ENCODE results near the gene WDFY3.

The WDFY3 gene, protein sequence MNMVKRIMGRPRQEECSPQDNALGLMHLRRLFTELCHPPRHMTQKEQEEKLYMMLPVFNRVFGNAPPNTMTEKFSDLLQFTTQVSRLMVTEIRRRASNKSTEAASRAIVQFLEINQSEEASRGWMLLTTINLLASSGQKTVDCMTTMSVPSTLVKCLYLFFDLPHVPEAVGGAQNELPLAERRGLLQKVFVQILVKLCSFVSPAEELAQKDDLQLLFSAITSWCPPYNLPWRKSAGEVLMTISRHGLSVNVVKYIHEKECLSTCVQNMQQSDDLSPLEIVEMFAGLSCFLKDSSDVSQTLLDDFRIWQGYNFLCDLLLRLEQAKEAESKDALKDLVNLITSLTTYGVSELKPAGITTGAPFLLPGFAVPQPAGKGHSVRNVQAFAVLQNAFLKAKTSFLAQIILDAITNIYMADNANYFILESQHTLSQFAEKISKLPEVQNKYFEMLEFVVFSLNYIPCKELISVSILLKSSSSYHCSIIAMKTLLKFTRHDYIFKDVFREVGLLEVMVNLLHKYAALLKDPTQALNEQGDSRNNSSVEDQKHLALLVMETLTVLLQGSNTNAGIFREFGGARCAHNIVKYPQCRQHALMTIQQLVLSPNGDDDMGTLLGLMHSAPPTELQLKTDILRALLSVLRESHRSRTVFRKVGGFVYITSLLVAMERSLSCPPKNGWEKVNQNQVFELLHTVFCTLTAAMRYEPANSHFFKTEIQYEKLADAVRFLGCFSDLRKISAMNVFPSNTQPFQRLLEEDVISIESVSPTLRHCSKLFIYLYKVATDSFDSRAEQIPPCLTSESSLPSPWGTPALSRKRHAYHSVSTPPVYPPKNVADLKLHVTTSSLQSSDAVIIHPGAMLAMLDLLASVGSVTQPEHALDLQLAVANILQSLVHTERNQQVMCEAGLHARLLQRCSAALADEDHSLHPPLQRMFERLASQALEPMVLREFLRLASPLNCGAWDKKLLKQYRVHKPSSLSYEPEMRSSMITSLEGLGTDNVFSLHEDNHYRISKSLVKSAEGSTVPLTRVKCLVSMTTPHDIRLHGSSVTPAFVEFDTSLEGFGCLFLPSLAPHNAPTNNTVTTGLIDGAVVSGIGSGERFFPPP (N-terminal part only)

DNA sequence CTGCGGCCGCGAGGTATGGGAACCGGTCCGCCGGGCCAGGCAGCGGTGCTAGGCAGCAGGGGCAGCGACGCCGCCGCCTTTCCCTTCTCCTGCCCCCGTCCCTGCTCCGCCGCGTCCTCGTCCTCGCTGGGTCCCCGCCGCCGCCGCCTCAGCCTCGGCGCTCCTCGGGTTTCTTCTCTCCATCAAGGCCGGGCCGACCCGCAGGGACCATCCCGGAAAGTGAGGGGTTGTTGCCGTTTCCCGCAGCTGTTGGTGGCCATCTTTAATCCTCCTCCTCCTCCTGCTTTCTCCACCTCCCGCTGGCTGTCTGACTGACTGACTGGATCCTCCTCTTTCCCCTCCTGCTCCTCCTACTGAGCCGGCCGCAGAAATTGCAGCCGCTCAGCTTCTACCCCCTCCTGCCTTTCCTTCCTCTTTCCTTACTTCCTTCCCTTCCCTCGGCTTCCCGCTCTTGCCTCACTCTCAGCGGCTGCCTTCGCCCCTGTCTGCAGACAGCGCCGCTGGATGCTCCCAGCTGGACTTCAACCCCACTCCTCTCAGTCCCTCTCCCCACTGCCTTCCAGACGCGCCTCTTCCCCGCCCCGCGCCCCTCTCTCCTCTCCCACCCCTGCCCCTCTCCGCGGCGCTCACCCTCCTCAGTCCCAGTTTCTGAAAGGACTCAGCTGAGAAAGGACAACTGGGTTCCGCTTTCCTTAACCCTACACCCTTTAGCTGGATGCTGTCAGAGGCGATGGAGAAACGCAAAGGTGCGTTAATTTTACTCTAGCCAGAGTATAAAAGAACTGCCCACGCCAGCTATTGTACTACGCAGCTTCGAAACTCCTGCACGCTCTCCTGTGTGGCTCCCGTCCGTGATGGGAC is at the start of gene WDFY3:
WDFY3 (minus strand) TSS at position 309 of the 861 bp plus-strand sequence. CDS start 106,099 bp downstream, outside the sequence.
- DNase-seq, result peak; percentile 54

DNA sequence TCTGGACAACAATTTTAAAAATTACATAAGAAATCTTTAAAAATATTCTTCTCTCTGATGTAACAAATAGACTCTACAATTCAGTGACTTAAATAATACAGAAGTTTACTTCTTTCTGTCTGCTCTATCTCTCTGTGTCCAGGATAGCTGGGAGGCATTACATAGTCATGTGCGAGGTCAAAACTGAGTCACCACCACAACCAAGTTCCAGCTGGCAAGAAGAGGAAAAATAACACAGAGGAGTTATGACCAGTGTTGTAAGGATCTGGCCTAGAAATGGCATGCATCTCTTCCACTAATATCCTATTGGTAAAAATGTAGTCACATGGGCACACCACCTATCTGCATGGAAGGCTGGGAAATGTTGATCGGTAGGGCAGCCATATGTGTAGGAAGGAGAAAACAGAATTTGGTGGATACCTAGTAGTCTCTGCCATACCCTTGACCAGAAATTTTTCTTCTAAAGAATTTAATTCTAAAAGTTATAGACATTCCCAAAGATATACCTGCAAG is 39.4 kb upstream of the WDFY3 start:
- no peak for DNase-seq

DNA sequence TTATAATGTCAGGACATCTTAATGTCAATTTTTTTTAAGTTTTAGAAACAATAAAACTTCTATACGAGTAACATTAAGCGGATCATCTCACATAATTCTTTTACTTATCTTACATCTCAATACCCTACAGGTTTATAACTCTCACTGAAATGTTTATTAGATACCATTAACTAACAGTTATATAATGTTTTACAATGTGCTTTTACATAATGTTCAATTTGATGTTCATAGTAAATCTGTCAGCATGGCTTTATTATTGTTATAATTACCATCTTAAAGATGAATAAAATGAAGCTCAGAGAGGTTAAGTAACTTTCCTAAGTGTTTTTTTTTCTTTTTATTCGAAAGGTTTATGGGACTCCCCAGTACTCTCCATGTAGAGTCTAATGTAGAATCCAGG is 33.9 kb upstream of the WDFY3 start:
- DNase-seq, result no peak

DNA sequence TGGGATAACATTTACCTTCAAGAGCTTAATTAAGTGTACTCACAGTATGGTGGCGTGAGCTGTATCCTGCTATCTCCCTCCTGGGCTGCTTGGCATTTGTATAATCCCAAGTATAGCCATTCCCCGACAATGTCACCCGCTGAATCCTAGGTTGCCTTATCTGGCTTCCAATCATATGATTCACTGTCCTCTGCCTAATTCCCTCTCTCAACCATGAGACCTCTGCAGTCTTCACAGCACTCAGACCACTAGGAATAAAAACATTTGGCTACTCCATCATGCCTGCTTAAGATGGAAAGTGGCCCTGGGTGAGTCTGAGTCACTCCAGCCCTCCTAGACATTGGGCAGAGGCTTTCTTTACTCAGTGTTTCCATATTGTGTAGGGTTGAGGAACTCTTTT is 28.9 kb upstream of the WDFY3 start:
- DNase-seq, result no peak

DNA sequence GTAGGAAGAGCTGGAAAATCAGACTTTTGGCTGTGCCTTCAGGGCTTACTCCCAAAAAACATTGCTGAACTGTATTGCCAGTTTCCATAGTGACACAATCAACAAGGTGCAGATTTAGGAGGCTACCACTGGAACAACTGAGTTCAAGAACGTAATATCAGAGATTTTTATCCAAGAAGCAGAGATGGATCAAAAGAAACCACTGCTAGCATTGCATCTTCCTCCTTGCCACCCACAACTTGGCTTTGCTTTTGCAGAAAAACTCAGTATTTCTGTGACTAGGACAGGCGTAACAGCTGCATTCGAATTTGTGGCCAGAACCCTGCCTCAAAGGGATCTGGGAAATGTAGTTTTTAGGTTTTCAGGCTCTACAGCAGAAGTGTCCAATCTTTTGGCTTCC is 27.8 kb upstream of the WDFY3 start:
- no peak for DNase-seq

DNA sequence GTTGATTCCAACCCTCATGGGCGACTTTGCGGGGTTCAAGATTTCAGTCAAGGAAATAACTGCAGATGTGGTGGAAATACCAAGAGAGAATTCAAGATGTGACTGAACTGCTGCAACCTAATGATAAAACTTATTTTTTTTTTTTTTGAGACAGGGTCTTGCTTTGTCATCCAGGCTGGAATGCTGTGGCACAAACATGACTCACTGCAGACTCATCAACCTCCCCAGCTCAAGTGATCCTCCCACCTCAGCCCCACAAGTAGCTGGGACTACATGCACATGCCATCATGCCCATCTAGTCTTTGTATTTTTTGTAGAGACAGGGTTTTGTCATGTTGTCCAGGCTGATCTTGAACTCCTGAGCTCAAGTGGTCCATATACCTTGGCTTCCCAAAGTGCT is 19.5 kb upstream of the WDFY3 start:
- no peak for DNase-seq

DNA sequence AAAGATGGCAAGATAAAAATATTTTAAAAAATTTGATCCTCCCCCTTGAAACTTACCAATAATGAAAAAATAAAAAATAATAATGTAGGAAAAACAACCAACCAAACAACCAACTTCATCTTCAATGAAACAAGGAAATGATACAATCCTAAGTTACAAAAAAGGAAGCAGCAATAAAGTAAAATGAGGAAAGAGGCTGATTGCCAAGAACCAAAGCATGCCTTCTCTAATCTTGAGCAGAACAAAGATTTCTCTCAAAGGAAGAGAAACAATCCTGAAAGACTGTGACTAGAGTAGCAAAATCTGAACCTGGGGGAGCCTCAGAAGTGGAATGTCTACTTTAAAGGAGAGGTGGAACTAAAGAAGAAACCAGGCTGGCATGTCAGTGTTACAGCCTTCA is 10.9 kb upstream of the WDFY3 start:
- DNase-seq, result no peak

DNA sequence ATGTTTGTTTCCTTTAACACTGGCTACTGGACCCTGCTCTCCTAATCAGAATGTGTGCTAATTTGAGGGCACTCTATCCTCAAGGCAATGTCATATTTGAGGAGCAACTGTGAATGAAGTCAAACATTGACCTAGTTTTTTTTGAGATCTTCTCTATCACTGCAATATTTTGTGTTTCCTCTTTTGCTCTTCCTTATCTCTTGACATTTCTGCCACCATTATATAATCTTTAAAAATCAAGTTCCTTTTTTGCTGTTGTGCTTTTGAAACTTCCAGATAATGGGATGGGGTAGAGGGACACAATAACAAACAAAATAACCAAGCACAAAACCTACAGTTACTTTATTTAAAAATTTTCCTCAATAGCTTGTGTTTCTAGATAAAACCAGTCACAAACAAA is 7.4 kb upstream of the WDFY3 start:
- no peak for DNase-seq

DNA sequence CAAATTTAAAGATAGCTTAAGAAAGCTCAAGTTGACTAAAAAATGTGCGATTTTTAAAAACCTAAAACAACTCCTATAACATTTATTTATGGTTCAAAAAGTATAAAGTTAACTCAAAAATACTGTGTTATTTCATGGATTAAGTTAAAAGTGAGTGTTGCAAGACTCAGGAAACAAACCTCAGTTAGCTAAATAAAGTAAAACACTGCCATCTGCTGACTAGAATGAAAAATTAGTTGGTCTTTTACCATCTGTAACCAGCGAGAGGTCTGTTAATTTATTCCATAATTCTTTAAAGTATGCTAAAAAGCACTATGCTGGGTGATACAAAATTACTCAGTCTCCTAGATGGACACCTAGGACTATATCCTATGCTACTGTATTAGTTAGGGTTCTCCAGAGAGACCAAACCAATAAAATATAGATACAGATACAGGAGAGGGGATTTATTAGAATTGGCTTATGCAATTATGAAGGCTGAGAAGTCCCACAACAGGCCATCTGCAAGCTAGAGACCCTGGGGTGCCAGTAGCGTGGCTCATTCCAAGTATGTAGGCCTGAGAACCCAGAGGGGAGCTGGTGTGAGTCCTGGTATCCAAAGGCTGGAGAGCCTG is 4.9 kb upstream of the WDFY3 start:
- no peak for DNase-seq

DNA sequence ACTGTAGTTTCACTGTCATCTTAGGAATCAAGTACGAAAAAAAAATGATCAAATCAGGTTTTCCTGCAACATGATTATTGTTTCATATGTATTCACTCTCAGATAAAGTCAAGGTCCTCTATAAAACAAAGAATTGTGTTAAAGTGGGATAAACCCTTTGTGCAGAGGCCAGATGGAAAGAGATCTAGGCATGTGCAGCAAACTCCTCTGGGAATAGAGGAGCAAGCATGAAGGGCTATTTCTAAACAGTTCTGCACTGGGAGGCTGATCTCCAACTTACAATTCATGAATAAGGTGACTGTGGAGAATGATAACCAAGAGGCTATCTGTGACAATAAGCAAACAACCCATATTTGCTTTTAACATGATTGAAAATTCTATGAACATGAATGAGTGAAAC is 2.4 kb upstream of the WDFY3 start:
- DNase-seq, result no peak

DNA sequence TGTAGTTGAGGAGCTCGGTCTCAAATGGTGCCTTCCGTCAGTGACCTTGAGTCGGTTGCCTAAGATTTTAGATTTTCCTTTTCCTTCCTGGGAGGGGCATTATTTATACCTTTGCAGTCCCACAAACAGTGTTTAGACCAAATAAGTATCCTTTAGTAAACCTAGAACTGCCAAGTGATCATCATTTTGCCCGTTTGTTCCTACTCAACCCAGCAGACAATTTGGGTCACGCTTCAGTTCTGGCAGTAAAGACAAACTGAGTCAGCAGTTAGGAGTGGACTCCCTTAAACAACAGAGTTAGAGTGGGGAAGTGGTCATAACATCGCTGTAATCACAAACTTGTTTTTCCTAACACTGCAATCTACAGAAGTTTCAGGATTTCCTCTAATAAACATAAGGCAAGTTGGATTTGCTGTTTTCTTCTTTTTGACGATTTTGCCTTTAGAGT is 777 bp upstream of the WDFY3 start:
- no peak for DNase-seq

DNA sequence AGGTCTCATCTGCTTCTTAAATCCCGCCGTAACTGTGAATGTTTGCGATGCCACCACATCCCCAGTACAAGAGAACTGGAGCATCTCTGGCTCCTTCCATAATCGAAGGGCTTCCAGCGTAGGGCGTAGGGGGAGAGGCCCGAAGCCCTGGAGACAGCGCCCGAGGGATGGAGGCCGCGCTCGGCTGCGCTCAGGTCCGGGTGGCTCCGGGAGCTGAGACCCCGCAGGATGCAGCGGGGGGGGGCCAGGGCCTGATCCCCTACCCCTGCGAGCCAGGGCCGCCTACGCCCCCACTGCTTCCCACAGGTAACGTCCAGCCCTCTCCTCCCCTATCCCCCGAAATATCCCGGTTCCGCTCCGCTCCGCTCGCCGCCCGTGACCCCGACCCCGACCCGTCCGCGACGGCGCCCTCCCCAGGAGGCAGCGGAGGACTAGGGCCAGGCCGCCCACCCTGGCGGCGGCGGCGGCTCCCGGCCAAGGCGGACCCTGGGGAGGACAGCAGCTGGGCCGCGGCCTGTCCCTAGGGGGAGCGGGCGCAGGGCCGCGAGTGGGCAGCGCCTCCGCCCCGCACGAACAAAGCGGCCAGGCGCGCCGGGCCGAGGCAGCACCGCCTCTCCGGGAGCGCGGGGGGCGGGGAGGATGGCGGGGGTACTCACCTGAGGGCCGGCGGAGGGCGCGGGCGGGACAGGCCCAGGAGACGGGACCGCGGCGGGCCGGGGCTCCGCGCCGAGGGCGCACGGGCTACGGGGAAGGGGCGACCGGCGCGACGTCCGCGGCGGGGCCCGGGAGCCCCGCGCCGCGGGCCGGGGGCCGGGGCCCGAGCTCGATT is 723 bp downstream of the WDFY3 start:
- no peak for DNase-seq

DNA sequence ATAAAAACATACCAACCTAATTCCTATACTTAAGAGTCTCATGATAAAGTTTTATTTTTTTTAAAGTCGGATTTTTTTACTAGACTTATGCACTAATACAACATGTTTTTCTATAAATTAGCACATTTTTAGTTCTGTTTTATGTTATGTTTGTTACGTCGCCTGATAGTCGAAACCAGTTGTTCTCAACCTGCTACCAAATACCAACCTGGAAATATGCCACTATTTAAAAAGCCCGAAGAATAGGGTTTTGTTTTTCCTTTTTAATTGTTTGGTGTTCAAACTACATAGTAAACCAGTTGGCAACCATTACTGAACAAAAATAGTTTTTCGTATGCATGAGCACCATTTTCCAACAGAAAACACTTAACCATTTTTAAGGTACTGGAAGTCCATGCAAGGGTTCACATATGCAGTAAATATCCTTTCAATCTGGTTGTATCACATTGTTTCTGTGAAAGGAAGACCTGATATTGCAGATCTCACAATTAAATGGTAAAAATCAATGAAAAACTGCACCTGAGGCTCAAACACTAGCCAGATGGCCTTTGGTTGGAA is 1.4 kb downstream of the WDFY3 start:
- DNase-seq, result no peak

DNA sequence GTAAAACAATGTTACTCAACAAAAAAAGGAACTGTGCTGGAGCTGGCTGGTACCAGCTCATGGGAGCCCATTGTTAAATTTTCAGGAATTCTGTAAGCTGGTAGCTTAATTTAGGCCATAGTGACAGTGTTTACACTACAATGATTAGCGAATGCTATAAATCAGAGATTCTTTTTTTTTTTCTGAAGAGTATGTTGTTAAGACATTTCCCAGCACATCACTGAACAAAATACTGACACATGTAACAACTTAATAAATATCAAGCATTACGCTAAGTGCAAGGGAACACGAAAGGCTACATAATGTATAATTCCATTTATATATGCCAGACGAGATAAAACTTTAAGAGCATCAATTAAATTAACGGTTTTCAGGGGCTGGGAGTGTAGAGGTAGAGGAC is 4.4 kb downstream of the WDFY3 start:
- no peak for DNase-seq

DNA sequence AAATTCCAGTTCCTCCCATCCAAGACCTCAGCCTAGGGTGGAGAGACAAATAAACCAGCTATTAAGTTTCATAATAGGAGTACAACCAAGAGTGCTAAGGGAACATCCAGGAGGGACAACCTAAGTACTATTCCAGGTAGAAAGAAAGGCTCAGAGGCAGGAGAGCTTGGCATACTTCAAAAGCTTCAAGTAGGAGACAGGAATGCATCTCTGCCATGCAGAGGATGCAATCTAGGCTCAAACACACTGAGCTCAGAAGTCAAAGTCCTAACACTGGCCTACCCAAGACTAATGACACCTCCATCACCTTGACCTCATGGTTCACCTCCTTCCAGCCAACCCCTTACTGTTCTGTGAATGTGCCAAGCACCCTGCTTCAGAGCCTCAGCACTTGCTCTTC is 8.1 kb downstream of the WDFY3 start:
- DNase-seq, result no peak

DNA sequence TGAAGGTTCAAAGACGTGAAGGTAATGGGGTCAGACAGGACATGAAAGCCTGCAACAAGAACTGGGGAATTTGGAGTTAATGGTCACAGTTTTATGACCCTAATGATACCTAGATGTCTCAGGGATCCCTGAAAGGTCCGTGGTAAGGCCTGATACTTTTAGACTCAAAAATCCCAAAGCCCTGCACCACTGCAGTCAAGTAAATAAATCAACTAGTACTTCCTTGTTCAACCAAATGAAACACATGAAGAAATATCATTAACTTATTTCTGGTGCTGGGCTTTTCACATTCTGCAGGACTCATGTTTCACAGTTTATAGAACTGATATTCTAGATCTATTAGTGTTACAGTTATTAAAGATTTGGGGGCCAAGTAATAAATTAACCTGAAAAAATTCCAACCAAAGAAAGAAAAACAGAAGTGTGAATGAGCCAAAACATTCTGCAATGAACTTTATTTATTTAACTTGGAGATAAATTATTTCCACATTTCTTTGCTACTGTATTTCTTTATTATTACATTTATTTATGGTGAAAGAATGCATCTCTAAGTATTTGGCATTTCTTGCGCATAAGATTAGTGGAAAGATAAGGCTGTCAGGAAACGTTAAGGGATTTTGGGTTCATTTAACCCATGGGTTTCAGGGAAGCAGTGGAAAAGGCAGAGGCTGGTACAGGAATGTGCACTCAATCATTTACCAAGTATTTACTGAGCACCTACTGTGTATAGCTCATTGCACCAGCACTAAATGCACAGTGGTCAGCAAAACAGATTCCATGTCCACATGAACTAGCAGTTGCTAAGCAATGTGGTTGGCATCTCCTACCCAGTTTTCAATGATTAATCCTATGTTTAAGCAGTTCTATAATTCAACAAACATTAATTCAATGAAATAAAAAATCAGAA is 8.7 kb downstream of the WDFY3 start:
- DNase-seq, result no peak

DNA sequence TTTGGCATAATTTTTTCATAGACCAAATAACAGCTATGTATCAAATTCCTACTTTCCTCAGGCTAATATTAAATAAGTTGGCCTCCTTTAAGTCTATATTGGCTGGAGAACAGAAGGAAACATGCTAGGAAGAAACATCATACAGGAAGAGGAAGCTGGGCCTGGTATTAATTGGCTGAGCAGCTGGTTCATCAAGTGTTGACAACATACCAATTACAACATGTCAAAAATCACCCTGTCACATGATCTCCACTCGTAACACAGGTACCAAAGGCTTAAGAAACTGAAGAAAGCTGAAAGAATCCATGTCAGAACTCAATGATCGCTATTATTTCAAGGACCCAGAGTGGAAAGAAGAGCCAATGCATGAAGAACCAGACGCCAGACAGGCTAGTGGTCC is 10.5 kb downstream of the WDFY3 start:
- DNase-seq, result no peak

DNA sequence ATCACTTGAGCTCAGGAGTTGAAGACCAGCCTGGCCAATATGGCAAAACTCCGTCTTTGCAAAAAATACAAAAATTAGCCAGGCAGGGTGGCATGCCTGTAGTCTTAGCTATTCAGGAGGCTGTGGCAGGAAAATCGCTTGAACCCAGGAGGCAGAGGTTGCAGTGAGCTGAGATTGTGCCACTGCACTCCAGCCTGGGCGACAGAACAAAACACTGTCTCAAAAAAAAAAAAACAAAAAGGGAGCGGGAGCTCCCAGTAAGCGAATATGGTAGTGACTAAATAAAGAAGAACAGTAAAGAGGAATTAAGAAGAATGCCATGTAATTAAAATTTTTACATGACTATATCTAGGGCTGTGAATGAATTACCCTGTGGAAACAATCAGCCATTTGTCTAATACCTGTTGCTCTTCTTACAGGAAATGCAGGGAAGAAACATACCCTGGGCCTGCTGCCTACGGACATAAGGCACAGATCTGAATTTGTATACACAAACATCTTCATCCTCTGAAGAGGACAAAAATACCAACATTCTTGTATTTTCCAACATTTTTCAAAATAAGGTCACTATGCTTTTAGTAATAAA is 11.4 kb downstream of the WDFY3 start:
- no peak for DNase-seq

DNA sequence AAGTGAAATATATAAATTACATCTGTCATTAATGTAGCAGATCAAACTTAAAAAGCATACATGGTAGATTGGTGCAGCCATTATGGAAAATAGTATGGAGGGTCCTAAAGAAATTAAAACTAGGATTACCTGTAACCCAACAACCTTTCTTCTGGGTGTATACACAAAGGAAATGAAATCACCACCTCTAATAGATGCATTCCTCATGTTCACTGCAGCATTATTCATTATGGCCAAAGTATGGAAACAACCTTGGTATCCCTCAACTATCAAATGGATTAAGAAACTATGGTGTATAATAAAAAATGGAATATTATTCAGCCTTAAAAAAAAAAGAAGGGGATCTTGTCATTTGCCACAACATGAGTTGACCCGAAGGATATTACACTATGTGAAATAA is 13.7 kb downstream of the WDFY3 start:
- DNase-seq, result no peak
